Chondrocyte (in vitro differentiated cells): ENCODE results near the gene MEIOB. TPM values are rescaled to one million over a fixed set of nuclear protein-coding genes. Genes with fewer than 3 reads are reported as not detected.

ENCODE experiments used
- DNase-seq: peaks from one replicate; pipeline ENCODE4 v3.0.0; 2021; ENCODE audit warnings: mixed read lengths, low spot score
- H3K27ac Mint-ChIP-seq: one replicate; pipeline ENCODE4 v1.8.0; 2021; ENCODE audit warnings: mild to moderate bottlenecking, moderate library complexity, mixed read lengths; ENCODE audit not compliant: unreplicated experiment
- H3K27me3 Mint-ChIP-seq: 2 replicates; pipeline ENCODE4 v1.8.0; 2021; ENCODE audit warnings: low read depth, mixed read lengths
- H3K36me3 Mint-ChIP-seq: 2 replicates; pipeline ENCODE4 v1.8.0; 2021; ENCODE audit warnings: low read depth, mixed read lengths
- H3K4me1 Mint-ChIP-seq: 2 replicates; pipeline ENCODE4 v1.8.0; 2021; ENCODE audit warnings: low read depth, mild to moderate bottlenecking, mixed read lengths
- H3K4me3 Mint-ChIP-seq: one replicate; pipeline ENCODE4 v1.8.0; 2021; ENCODE audit warnings: mild to moderate bottlenecking, moderate library complexity, mixed read lengths; ENCODE audit not compliant: unreplicated experiment
- H3K9me3 Mint-ChIP-seq: 2 replicates; pipeline ENCODE4 v1.8.0; 2021; ENCODE audit warnings: low read depth, mixed read lengths
- total RNA-seq: library from RNA; stranded (reverse); gene quantifications from 3 replicates; pipeline ENCODE4 v1.2.1, GENCODE V29; 2021
- TF ChIP-seq, protein P1 (sequence below): fragments of 200-600 bp; sonication (generic); IDR thresholded peaks from 2 replicates; pipeline ENCODE4 v1.5.0; 2021; ENCODE audit warnings: antibody characterized with exemption, mild to moderate bottlenecking, moderate library complexity

The MEIOB gene
- total RNA-seq, 1 donor from 2014 or later, result 1.2 TPM

DNA sequence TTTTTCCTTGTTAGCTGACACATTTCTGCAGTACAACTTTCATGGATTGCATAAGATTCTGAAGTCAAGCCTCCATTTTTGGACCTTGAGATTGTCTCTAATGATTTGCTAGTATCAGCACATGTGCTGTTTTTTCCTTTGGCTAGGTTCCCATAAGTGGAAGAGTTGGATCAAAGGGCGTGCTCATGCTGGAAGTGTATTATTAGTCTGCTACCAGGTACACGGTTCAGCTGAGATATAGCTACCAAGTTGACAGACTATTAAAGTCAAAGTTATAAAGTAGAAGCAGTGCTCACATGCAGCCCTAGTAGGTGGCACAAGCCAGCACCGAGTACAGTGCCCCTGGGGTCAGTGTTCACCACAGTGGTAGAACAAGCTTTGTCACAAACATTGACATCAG, 41.8 kb downstream of the MEIOB start:
- H3K4me3 Mint-ChIP-seq, result no peak overlapping the region
- TF ChIP-seq, protein P1, sequence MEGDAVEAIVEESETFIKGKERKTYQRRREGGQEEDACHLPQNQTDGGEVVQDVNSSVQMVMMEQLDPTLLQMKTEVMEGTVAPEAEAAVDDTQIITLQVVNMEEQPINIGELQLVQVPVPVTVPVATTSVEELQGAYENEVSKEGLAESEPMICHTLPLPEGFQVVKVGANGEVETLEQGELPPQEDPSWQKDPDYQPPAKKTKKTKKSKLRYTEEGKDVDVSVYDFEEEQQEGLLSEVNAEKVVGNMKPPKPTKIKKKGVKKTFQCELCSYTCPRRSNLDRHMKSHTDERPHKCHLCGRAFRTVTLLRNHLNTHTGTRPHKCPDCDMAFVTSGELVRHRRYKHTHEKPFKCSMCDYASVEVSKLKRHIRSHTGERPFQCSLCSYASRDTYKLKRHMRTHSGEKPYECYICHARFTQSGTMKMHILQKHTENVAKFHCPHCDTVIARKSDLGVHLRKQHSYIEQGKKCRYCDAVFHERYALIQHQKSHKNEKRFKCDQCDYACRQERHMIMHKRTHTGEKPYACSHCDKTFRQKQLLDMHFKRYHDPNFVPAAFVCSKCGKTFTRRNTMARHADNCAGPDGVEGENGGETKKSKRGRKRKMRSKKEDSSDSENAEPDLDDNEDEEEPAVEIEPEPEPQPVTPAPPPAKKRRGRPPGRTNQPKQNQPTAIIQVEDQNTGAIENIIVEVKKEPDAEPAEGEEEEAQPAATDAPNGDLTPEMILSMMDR, result no peak
- no peak overlapping the region for H3K27ac Mint-ChIP-seq
- H3K27me3 Mint-ChIP-seq, result no peaks in the 10 kb centered on the region
- H3K36me3 Mint-ChIP-seq, result peaks cover 3% of the 10 kb centered on the region
- no peaks in the 10 kb centered on the region for H3K9me3 Mint-ChIP-seq
- DNase-seq, result no peak
- peaks cover 38% of the 10 kb centered on the region for H3K4me1 Mint-ChIP-seq

DNA sequence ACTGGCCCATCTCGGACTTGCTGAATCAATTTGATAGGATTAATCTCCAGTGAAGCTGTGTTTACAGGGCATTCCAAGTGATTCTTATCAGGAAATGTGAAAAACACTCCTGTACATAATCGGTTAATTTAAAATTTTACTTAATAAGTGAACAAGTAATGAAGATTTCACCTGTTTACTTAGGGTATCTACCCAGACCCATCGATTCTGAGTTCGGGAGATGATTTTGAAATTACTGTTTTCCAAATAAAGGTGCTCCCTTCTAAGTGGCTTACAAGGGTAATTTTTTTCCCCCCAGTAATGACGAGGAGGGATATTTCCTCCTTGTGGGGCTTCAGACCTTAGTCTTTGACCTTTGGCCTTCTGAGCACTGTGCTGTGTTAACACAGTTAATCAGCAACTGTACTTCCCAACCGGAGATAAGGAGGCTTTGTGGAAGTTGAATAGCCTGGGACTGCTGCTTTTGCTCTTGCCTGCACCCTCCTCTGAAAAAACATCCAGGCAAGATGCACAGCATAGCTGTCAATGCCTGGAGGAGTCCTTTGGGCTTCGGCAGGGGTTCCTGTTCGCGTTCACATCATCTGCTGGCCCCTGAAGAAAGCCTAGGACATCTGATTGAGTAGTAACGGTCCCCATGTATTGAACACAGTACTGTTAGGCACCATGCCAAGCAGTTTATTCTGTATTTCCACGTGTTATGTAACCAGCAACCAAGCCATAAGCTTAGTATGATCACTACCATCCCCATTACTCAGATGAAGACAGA, 43.1 kb downstream of the MEIOB start:
- TF ChIP-seq, protein P1, result no peak
- peaks cover 48% of the 10 kb centered on the region for H3K4me1 Mint-ChIP-seq
- no peaks in the 10 kb centered on the region for H3K27me3 Mint-ChIP-seq
- peaks cover 3% of the 10 kb centered on the region for H3K36me3 Mint-ChIP-seq
- H3K4me3 Mint-ChIP-seq, result peak overlapping the region; percentile 95
- peak; percentile 8 for DNase-seq
- H3K9me3 Mint-ChIP-seq, result no peaks in the 10 kb centered on the region
- H3K27ac Mint-ChIP-seq, result no peak overlapping the region

DNA sequence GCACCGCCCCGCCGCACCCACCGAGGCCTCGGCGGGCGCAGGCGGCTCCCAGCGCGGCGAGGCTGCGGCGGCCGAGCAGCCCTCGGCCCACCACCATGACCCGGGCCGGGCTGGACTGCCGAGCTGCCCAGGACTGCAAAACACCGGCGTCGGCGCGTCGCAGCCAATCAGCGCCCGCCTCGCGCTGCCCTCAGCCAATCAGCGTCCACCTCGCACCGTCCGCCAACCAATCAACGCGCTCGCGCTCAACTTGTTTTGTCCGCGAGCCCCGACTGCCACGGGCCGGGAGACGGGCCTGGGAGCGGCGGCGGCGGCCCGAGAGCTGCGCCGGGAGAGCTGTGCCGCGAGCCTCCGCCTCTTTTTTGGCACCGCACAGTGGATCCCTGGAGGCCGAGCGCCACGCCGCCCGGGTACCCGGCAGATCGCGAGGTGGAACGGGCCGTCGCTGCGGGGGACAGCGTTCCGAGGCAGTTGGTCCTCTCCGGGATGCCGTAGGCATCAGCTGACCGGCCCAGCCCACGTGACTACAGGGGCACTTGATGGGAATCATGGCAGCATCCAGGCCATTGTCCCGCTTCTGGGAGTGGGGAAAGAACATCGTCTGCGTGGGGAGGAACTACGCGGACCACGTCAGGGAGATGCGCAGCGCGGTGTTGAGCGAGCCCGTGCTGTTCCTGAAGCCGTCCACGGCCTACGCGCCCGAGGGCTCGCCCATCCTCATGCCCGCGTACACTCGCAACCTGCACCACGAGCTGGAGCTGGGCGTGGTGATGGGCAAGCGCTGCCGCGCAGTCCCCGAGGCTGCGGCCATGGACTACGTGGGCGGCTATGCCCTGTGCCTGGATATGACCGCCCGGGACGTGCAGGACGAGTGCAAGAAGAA, 45.0 kb downstream of the MEIOB start, which contains the start of the genes FAHD1 and HAGH:
Gene FAHD1 (plus strand): TSS at position 516 of the 883 bp plus-strand sequence. CDS start 33 bp downstream, at position 549.
Gene HAGH (minus strand): TSS at position 135 of the 883 bp plus-strand sequence. CDS start 38 bp downstream, at position 97.
- peak within 1 kb of the TSS; percentile 93 for H3K27ac Mint-ChIP-seq
- H3K27me3 Mint-ChIP-seq, result no peaks in the 10 kb centered on the region
- DNase-seq, result peak; percentile 97
- peaks cover 2% of the 10 kb centered on the region for H3K36me3 Mint-ChIP-seq
- peak within 1 kb of the TSS; percentile 95 for H3K4me3 Mint-ChIP-seq
- peaks cover 51% of the 10 kb centered on the region for H3K4me1 Mint-ChIP-seq
- no peaks in the 10 kb centered on the region for H3K9me3 Mint-ChIP-seq
- TF ChIP-seq, protein P1, result no peak

DNA sequence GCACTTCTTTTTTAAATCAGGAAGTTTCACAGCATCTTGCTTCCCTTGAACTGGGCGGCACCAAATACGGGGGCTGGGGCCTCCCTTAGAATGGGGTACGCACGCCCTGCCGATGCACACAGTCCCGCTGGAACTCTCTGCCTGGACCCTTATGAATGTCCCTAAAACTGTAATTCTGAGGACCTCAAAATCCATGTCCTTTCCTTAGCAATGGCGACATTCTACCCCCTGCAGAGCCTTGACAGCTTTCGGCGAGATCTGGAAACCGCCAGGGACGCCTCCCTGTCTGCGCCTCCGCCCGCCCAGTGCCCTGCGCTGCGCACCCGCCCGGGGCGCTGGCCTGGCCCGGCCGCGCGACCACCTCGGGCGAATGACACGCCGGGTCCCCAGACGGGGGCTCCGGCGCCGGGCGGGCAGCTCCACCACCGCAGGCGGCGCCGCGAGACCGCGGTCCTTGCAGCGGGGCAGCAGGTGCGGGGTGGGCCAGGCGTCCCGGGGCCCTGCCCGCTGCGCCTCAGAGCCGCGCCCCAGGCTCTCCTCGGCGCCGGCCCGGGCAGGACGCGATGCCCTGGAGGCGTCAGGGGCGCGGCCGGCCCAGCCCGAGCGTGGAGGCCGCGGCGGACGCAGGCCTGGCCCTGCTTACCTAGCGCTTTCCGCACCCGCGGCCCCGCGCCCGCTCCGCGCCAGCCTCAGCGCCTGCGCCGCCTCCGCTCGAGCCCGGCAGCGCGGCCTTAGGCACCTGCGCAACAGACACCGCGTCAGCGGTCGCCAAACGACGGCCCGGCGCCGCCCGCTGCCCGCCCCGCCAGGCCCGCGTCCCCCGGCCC, 45.9 kb downstream of the MEIOB start:
- no peaks in the 10 kb centered on the region for H3K36me3 Mint-ChIP-seq
- H3K27ac Mint-ChIP-seq, result no peak overlapping the region

More for the DNA sequence above, 45.9 kb downstream of the MEIOB start:
- peaks cover 51% of the 10 kb centered on the region for H3K4me1 Mint-ChIP-seq
- DNase-seq, result peak; percentile 66
- TF ChIP-seq, protein P1, result peak; percentile 10
- no peaks in the 10 kb centered on the region for H3K9me3 Mint-ChIP-seq
- no peaks in the 10 kb centered on the region for H3K27me3 Mint-ChIP-seq
- peak overlapping the region; percentile 68 for H3K4me3 Mint-ChIP-seq
